HG03039 (cell line): ENCODE data around the gene IMPG2.

Experiments
- ATAC-seq: cut with Tn5 transposase; IDR thresholded peaks from one replicate; pipeline ENCODE4 v1.9.1; 2021; ENCODE audit warnings: mild to moderate bottlenecking, moderate library complexity; ENCODE audit not compliant: unreplicated experiment

IMPG2 gene

DNA sequence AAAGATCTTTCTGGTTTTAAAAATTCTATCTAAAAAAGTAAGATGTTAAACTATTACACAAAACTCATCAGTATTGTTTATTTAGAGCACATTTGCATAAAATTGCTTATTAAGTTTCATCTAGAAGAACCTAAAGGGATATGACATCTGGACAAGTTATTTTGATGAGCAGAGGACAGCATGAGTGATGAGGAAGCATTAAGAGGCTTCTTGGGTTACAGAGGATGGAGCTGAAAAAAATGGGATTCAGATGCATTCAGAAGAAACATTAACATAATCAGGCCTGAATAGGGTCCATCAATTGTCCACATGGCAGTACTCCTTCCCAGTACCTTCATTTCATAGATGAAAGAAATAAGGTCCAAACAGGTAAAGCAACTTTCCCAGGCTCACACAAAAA, 41.6 kb downstream of the IMPG2 start:
- no peak for ATAC-seq

DNA sequence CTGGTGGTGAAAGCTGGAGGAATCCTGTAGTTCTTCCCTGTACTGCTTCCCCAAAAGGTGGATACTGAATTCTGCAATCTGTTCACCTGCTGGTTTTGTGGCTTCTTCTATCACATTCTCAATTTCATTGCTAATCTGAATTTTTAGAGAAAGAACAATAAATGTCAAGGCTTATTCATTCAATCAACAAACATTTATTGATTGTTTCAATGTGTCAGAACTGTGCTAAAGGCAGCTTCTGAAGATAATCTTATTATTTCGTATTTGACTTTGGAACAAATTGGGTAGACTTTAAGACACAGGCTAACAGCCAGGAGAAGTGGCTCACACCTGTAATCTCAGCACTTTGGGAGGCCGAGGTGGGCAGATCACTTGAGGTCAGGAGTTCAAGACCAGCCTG, 46.8 kb downstream of the IMPG2 start:
- ATAC-seq: no peak

DNA sequence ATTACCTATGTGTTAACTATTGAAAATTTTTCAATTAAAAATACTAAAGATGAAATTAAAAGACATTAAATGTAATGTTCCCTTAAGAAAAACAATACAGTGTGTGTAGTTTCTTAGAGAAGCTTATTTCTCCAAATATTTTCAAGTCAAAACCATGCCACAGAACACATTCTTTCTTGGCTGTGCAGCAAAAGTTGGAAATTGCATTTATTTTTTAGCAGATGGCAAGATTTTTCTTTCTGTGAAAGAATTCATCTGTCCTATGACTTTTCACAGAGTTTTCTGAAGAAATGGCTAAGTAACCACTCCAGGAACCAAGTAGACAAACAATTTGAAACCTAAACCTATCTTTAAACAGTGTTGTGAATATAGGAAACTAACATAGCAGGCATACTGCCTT, 47.2 kb downstream of the IMPG2 start:
- no peak for ATAC-seq

GRCh38 chr3:101271728-101272127, 48.6 kb downstream of the IMPG2 start:
- ATAC-seq: no peak

- ATAC-seq: no peak
Measured at GRCh38 chr3:101270149-101270548, 50.2 kb downstream of the IMPG2 start.

DNA sequence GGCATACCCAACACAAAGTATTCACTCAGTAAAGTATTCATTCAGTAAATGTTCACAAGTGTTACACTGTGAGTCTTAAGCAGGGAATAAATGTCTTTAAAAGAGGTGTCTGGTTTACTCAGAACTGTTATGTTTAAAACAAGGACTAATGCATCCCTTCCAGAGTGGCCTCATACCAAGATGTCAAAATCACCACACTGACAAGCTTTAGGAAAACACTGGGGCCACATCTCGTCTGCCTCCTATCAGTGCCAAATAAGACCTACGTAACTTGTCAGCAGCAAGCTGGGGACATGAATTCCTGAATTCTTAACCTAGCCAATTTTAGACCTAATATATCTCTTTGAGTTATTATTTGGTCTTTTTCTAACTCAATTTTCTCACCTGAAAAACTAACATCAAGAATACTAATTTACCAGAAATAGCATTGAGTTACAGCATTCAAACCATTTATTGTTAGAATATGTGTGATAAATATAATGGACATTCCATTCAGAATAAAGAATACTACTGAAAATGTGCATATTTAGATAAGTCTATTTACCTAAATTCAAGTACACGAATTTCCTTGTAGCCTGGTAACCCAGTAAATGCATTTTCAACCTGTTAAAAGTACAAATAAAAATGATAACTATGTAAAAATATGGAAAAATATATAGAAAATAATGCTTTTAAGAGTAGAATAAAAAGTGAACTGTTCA, 51.3 kb downstream of the IMPG2 start:
- no peak for ATAC-seq

DNA sequence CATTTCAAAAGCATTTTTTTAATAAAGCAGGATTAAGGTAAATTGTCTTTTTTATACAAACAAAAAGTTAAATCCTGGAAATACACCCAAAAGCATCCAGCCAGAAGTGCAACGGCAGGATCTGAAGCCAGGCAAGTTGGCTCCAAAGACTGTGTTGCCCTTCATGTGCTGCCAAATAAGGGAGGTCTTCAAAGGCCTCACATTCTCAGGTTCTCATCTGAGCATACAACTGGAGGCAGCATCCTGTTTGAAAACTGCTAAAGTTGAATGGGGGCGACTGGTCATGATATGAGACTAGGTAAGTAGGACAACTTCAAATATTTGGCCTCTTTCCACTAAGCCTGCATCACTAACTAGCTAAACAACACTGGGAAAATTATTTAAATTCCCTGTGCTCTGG, 52.2 kb downstream of the IMPG2 start:
- no peak for ATAC-seq

DNA sequence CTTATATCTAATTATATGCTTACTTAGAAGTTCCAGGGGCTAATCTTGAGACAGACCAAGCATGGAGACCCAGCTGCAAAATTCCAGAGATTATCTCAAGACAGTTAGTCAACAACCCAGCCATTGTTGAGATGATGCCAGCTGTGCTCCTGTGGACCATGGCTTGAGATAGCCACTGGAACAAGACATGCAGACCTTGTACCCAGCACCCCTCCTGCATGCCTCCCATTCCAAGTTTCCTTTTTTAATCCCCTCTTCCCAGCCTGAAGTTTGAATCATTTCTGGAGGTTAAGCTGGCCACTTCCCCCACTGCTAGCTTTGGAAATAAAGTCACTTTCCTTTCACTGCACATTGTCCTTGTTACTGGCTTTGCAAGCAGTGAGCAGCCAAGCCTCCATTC, 53.8 kb downstream of the IMPG2 start:
- no peak for ATAC-seq

DNA sequence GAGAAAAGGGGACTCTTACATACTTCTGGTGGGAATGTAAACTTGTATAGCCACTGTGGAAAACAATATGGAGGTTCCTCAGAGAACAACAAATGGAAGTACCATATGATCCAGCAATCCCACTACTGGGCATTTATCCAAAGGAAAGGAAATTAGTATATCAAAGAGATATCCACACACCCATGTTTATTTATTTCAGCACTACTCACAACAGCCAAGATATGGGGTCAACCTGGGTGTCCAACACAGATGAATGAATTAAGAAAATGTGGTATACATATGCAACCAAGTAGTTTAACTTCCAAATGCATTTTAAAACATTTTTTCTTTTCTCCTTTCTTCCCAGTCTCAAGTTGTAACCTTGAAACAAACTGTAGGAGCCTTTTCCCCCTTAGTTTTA, 54.3 kb downstream of the IMPG2 start:
- no peak for ATAC-seq

DNA sequence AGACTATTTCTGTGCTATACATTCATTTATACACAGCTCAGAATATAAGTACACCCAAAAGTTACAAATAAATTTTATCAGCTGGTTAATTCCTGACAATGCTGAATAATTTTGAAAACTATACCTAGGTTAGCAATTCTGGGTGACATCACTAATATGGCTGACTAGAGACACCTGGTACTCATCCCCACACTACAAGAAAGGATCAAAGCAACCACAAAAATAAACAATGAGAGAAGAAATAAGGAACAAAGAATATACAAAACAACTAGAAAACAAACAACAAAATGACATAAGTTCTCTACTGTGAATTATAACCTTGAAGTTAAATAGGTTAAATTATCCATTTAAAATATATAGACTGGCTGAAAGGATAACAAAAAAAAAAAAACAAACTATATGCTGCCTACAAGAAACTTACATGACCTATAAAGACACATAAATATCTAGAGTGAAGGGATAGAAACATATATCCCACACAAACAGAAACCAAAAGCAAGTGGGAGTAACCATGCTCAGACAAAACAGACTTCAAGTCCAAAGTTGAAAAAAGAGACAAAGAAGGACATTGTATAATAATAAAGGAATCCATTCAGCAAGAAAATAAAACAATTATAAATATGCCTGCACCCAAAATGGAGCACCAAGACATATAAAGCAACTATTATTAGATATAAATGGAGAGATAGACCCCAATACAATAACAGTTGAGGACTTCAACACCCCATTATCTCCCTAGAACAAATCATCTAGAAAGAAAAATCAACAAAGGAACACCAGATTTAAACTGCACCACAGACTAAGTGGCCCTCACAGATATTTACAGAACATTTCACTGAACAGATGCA, 57.8 kb downstream of the IMPG2 start:
- ATAC-seq: peak; percentile 57

DNA sequence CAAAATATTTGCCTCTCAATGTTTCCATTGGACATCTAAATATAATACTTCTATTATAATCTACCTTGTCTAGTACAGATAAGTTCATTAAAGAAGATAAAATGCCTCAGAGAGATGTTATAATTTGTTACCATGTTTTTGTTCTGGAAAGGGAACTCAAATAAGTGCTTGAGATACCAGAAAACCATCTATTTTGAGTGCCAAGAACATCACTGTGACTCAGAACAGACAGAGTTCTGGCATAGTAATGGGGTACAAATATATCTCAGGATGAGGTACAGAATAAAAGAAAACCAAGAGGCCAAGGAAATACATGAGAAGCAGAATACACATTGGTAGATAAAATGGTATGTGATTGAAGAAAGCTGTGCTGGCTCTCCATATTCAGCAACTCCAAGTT, 58.9 kb downstream of the IMPG2 start:
- ATAC-seq: no peak

DNA sequence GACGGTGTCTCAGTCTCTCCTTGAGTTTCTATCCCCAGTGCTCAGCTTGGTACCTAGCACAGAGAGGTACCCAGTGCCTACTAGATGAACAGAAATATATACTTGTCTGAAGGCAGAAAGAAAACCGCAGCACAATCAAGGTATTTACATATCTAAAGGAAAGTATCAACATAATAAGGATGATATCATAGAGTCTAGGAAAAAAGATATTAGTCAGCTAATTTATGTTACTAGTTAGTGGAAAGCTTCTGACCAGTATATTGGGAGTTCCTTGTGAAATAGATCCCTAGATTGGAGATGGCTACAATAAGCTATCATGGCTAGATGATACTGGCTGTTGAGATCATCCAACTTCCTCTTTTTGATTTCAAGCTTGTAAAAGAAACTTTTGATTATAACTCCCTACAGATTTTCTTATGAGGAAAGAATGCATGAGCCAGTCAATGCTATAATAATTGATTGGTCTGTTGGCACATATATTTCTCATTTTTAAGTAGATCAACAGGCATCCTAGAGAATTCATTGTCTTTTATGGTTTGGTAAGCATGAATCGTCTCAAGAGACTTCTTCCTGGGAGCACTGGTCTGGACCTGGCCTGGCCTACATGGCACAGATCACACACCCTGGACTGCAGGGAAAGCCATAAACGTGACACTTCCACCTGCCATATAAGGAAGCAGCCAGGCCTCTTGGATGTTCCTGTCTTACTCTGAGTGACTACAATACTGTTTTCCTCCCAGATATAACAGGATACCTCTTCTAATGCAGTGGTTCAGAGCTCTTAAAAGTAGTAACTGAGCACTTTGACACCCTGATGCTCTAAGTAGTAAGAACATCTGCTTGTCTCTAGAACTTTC, 60.7 kb downstream of the IMPG2 start:
- ATAC-seq: no peak

- no peak for ATAC-seq
Measured at GRCh38 chr3:101256511-101256910, 63.9 kb downstream of the IMPG2 start.

- no peak for ATAC-seq
Measured at GRCh38 chr3:101255441-101255840, 64.9 kb downstream of the IMPG2 start.

DNA sequence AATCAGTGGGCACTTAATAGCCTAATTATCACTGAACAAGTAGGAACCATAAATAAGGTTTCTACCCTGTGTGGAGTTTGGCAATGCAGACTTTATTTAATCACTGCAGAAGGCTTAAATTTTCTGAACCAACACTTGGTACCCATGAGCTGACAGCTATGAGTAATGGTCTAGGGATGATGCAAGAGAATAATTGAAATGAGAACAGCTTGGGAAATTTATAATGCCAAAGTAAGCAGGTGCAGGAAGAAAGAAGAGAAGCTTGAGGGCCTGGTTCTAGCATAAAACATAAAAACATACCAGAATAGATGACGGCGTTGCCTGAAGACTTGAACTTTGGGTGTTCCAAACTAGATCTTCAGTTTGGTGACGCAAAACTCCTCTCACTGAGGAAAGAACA, 67.0 kb downstream of the IMPG2 start:
- ATAC-seq: no peak

DNA sequence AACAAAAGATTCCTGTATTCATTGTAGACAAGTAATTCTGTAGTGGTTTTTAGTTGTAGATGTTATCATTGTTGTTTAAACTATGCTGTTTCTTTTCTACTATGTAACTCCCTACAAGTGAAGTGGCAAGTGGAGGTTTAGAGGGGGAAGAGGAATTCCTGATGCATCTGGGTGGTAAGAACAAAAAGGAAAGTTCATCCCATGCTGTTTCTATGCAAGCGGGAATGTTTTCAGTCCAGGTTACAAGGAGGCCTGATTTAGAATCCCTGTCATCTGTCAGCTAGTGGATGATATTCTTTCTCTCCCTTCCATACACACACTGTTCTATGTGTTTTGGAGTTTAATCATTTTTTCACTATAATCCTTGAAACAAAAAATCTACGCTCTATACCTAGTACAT, 67.4 kb downstream of the IMPG2 start:
- ATAC-seq: no peak

DNA sequence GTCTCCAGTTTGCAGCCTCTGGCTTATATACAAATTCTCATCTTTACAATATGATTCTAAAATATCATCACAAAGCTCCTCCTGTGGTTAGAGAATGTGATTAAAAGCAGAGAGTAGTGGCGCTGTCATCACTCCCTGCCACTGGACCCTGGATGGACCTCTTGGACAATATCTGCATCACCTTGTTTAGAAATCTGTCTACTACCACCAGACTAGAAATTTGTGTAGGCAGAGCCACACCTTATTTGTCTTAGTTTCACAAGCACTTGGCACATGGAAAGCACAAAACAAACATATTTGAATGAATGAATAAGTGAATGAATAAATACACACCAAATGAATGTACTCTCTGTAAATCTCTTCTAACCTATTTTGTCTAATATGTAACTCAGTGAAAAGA, 68.1 kb downstream of the IMPG2 start:
- ATAC-seq: no peak

DNA sequence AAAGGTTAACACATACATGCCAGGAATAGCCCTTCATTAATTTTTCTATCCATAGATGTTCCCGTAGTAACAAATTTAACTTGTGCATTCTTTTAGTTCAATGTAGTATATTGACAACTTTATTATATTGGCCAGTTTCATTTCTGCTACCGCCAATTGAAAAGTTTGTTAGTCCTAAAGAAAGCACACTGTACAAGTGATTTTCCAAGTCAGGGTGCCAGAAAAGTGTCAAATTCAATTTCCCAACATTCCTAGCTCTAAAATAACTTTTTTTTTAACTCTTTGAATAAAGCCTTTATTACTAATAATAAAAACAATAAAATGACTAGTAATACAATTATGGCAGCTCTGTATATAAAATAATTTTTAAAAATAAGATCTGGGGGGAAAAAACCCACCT, 68.9 kb downstream of the IMPG2 start:
- ATAC-seq: no peak

- ATAC-seq: no peak
Measured at GRCh38 chr3:101249522-101249921, 70.9 kb downstream of the IMPG2 start.

GRCh38 chr3:101248736-101249135, 71.6 kb downstream of the IMPG2 start:
- no peak for ATAC-seq

GRCh38 chr3:101244212-101244575, 76.2 kb downstream of the IMPG2 start:
- no peak for ATAC-seq
